ENCODE data around the gene B3GLCT.

DNA sequence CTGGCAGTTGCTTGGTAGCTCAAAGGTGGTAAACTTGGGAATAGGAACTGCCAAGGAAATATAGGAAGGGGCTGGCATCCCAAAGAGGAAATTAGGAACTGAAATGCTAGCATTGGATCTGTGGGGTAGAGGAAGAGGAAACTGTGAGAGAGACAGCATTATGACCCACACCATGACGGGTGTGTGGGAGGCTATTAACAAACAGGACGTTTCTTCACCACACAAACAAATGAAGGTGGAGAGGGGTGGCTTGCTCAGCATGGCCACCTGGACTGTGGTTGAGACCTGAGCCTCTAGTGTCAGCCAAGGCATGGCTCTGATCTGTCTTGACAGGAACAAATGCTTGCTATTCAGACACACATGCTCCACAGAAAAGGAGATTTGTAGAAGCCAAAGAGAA is 178.2 kb downstream of the B3GLCT start:
- TF ChIP-seq POLR2A (IDR thresholded peaks at IDR 0.05) = no peak
- no peak for TF ChIP-seq CTCF (IDR thresholded peaks at IDR 0.05)

Measured in ovary (tissue), 3 donors.